ENCODE results near the gene CCDC30.

The CCDC30 gene

GRCh38 chr1:42453386-42453785 lies 9.7 kb upstream of the CCDC30 start:
- Histone ChIP-seq H3K27me3 (no peaks in the 10 kb centered on the region), H3K27ac (no peak overlapping the region), H3K9me3 (no peaks in the 10 kb centered on the region), H3K4me1 (peaks cover 0 to 21% (median 12%) of the 10 kb centered on the region in 4 donors), H3K36me3 (no peaks in the 10 kb centered on the region), H3K4me3 (no peak overlapping the region)
- no peak for TF ChIP-seq CTCF (IDR thresholded peaks at IDR 0.05)
- no peak for DNase-seq
- intact Hi-C loops (cut with DNase I; ENCODE audit: low total_unique reads): no loop called here

- Histone ChIP-seq H3K4me1 (peaks cover 0 to 23% (median 12%) of the 10 kb centered on the region in 4 donors), H3K36me3 (peaks cover 0 to 9% (median 2%) of the 10 kb centered on the region in 3 donors), H3K4me3 (no peak overlapping the region), H3K9me3 (no peaks in the 10 kb centered on the region), H3K27ac (no peak overlapping the region), H3K27me3 (no peaks in the 10 kb centered on the region)
- DNase-seq: no peak
- intact Hi-C loops (cut with DNase I; ENCODE audit: low total_unique reads): no loop called here
- no peak for TF ChIP-seq CTCF (IDR thresholded peaks at IDR 0.05)
These were observed 8.7 kb upstream of the CCDC30 start for GRCh38 chr1:42454403-42454802.

GRCh38 chr1:42456010-42456753 lies 6.9 kb upstream of the CCDC30 start, which contains the start of the genes PPCS and ZMYND12:
TSS of gene PPCS (plus strand) at chr1:42456543. CDS start at chr1:42456566, 23 bp downstream.
TSS of gene ZMYND12 (minus strand) at chr1:42456022. CDS start at chr1:42455997, 25 bp downstream.
- intact Hi-C loops (cut with DNase I; ENCODE audit: low total_unique reads): loop anchor here (5.0 kb wide), 2 partner anchors 226 to 789 kb away; partner anchors contain the start of gene YBX1
- peak within 1 kb of the TSS; percentile 88 to 91 for H3K27ac ChIP-seq
- H3K4me3 ChIP-seq: peak within 1 kb of the TSS; percentile 79 to 80
- DNase-seq: peak; percentile 87 to 92
- peaks cover 0 to 23% (median 12%) of the 10 kb centered on the region in 4 donors for H3K4me1 ChIP-seq
- H3K36me3 ChIP-seq: peaks cover 0 to 27% (median 12%) of the 10 kb centered on the region in 3 donors
- peak; percentile 13 to 39 for TF ChIP-seq CTCF (IDR thresholded peaks at IDR 0.05)
- H3K27me3 ChIP-seq: no peaks in the 10 kb centered on the region
- H3K9me3 ChIP-seq: no peaks in the 10 kb centered on the region

- H3K9me3 ChIP-seq: no peaks in the 10 kb centered on the region
- H3K27ac ChIP-seq: peak overlapping the region; percentile 88 to 91
- H3K27me3 ChIP-seq: no peaks in the 10 kb centered on the region
- H3K4me1 ChIP-seq: peaks cover 0 to 23% (median 12%) of the 10 kb centered on the region in 4 donors
- DNase-seq: peak in 1 of 2 donors; percentile 72
- intact Hi-C loops (cut with DNase I; ENCODE audit: low total_unique reads): loop anchor here (5.0 kb wide), 2 partner anchors 226 to 789 kb away; partner anchors contain the start of gene YBX1
- no peak for TF ChIP-seq CTCF (IDR thresholded peaks at IDR 0.05)
- peak overlapping the region; percentile 79 to 80 for H3K4me3 ChIP-seq
- H3K36me3 ChIP-seq: peaks cover 0 to 27% (median 15%) of the 10 kb centered on the region in 3 donors
These were observed 6.4 kb upstream of the CCDC30 start for GRCh38 chr1:42456754-42457089.

- no peak for DNase-seq
- peaks cover 0 to 41% (median 18%) of the 10 kb centered on the region in 4 donors for H3K4me1 ChIP-seq
- no peaks in the 10 kb centered on the region for H3K27me3 ChIP-seq
- H3K36me3 ChIP-seq: peaks cover 0 to 27% (median 15%) of the 10 kb centered on the region in 3 donors
- no peak overlapping the region for H3K4me3 ChIP-seq
- H3K27ac ChIP-seq: no peak overlapping the region
- TF ChIP-seq CTCF (IDR thresholded peaks at IDR 0.05): no peak
- intact Hi-C loops (cut with DNase I; ENCODE audit: low total_unique reads): loop anchor here (10.0 kb wide), 1 partner anchor 126 kb away; the partner anchor contains the start of gene FOXJ3
- H3K9me3 ChIP-seq: no peaks in the 10 kb centered on the region
These were observed 1.9 kb upstream of the CCDC30 start for GRCh38 chr1:42461196-42461595.

Data from tibial artery (tissue), 4 donors.